AG09319 (cell line): Measurements from ENCODE around the gene MMP20.

Experiments used
- DNase-seq: peaks from one replicate; pipeline ENCODE4 v3.0.0-alpha.2; 2010; ENCODE audit warnings: low read depth; ENCODE audit errors: extremely low read depth
- TF ChIP-seq, protein P1 (sequence below): IDR thresholded peaks from 2 replicates; pipeline ENCODE4 v1.5.1; 2011; ENCODE audit warnings: low read depth, mild to moderate bottlenecking, inconsistent platforms, low read length, moderate library complexity

Gene MMP20

DNA sequence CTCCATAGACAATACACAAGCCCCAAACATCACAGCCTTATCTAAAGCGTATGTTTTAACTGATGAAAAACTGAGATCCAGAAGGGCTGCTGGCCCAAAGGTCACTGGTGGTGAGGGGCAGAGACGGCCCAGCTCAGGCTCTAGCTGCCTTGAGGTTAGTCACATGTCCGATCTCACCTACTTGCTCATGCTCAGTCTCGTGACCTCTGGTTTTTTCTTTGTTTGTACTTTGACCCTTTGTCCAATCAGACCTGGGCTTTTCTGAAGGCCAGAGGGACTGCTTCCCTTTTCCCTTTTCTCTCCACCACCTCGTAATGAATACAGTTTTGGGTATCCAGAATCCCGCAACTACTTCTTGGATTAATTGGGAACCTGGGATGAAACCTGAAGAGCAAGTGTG is 28.6 kb downstream of the MMP20 start:
- no peak for DNase-seq
- TF ChIP-seq, protein P1, sequence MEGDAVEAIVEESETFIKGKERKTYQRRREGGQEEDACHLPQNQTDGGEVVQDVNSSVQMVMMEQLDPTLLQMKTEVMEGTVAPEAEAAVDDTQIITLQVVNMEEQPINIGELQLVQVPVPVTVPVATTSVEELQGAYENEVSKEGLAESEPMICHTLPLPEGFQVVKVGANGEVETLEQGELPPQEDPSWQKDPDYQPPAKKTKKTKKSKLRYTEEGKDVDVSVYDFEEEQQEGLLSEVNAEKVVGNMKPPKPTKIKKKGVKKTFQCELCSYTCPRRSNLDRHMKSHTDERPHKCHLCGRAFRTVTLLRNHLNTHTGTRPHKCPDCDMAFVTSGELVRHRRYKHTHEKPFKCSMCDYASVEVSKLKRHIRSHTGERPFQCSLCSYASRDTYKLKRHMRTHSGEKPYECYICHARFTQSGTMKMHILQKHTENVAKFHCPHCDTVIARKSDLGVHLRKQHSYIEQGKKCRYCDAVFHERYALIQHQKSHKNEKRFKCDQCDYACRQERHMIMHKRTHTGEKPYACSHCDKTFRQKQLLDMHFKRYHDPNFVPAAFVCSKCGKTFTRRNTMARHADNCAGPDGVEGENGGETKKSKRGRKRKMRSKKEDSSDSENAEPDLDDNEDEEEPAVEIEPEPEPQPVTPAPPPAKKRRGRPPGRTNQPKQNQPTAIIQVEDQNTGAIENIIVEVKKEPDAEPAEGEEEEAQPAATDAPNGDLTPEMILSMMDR, result no peak

DNA sequence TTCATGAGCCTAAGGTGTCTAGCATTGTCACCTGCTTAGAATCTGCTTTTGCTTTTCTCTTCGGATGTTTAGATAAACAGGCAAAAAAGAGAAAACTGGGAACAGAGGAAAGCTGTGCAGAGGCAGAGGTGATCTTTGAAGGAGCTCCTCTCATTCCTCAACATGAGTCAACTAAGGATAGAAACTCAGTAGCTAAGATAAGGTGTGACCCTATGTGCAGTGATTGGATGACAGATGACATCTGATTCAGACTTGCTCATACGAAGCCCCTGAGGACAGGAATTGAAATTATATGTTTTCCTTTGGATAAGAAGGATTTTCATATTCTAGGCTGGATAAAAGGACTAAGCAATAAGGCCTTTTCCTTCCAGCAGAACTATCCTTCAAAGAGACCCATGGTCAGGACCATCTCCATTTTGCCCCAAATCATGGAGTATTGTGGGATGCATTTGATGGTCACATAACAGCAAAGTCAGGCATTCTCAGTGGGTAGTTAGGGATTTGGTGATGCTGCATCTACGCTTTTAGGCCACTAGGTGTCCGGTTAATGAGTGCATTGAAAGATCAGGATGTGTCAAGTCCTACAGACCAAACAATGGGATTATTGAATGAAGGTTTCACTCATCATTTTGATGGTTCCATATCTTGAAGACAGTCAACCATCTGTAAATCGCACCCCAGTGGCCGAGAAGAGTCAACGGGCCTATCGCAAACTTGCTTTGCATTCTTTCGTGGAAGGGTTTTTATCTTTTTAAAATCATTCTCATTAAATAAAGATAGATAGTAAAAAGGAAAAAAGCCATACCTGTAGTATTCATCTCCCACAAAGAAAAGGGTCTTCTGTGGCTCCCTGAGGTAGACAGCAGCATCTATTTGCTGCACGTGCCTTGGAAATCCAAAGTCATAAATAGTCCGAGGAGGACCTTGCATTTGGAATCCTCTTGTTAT is 32.2 kb downstream of the MMP20 start:
- no peak for DNase-seq
- TF ChIP-seq, protein P1, result peak; percentile 47

DNA sequence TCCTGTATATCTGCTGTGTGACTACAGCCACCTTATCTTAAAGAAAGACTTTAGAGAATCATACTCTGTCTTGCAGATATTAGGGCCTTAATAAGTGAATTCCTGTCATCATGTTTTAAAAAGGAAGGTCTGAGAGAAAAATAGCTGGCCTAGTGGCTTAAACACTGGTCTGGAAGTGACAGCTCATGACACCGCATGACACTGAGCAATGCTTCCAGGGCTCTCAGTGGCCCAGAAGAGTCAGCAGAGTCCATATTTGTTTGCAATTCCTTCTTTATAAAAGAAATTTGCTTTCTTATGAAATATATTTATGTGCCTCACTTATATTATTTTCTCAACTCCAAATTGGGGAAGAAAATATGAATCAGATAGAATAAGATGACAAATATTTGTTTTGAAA is 33.0 kb downstream of the MMP20 start:
- no peak for DNase-seq
- TF ChIP-seq, protein P1, result no peak

DNA sequence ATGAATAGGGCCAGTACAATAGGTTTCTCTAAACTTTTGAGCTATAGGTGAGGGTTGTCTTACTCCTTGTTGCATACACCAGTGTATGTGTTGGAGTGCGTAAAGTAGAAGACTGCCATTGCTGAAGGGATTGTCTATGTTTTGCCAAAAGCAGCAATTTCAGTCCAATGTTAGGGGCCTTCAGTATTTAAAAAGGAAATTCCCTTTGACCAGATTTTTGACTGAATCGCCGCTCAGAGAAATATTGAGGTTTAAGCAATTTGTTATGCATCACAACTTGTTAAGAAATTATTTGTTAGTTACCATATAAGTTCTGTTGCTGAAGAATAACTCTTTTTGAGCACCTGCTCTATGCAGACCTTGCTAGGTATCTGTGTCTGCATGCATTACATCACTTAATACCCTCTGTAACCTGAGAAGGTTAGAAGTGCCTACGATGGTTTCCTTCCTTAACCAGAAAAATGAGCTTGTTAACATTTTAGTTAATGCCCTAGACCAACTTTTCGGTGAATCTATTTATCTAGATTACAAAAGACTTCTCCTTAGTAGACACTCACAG is 33.9 kb downstream of the MMP20 start:
- TF ChIP-seq, protein P1, result no peak
- DNase-seq, result no peak

DNA sequence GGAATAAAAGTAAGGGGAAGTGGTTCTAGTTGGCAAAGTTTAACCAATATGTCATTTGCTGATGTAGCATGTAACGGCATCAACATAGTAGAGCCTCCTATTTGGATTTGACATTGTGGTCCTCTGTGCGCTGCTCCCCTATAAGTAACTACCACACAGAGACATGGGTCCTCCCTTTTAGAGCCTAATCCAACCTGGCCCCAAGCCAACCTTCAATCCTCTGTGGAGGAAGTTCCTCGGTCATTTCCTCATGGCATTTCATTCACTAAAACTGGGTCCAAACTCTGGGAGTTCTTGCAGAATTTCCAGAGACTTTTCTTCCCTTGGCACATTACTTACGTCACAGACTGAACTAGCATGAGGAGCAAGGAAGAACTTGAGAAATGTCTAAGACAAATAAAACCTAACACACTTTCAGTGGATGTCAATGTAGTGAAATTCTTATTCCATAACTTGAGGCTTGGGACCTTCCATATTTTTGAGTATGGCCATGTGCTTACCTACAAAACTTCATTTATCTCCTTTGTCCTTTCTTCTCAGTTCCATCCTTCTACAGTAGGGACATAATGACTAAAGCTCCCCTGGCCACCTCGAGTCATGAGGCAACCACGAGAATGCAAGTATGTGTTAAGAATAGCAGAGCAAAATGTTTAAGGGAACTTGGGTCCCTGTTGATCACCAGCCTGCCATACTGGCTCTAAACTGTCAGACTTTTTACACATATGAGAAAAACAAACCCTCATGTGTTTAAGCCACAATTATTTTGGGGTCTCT is 34.7 kb downstream of the MMP20 start:
- TF ChIP-seq, protein P1, result no peak
- DNase-seq, result no peak

DNA sequence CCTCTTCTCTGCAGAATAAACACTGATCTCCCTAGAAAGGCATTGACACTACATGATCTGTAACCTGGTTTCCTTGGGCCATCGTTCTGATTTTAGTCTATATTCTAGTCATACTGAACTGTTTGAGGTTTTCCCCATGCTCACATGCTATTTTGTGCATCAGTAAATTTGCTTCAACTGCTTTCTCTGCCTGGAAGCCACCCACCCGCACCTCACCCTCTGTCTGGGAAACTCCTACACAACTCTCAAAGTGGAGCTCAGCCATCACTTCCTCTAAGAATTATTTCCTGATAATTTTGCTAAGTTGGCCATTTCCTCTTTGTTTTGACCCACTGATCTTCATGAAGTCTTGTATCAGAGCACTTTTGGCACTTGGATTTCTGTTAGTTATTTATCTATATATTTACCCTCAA is 36.1 kb downstream of the MMP20 start:
- DNase-seq, result no peak
- TF ChIP-seq, protein P1, result no peak
